Measurements from ENCODE around the gene ATP8B4. TPM values are rescaled to one million over a fixed set of nuclear protein-coding genes. Genes with fewer than 3 reads are reported as not detected.

Gene ATP8B4
- total and polyA plus RNA-seq, 5 experiments from 2014 or later = 0.18 to 0.99 TPM; not detected in 3

- ATAC-seq = no peak
- Mint-ChIP-seq H3K27ac (no peak overlapping the region), H3K9me3 (no peaks in the 10 kb centered on the region)
Observed at GRCh38 chr15:49877117-49877872, 241.7 kb downstream of the ATP8B4 start.

GRCh38 chr15:49876401-49877038 lies 242.5 kb downstream of the ATP8B4 start:
- ATAC-seq (no peak), DNase-seq (no peak)
- Mint-ChIP-seq H3K9me3 (no peaks in the 10 kb centered on the region), H3K36me3 (no peaks in the 10 kb centered on the region), H3K27me3 (peaks cover 0 to 7% (median 0%) of the 10 kb centered on the region in 5 donors), H3K4me3 (no peak overlapping the region), H3K4me1 (peaks cover 0 to 2% (median 0%) of the 10 kb centered on the region in 4 donors), H3K27ac (no peak overlapping the region)
- POLR2A ChIA-PET = no interaction called here

More at GRCh38 chr15:49877117-49877872, 241.7 kb downstream of the ATP8B4 start:
- no peak for DNase-seq
- Mint-ChIP-seq H3K27me3 (peaks cover 0 to 7% (median 0%) of the 10 kb centered on the region in 5 donors), H3K4me1 (peaks cover 0 to 2% (median 0%) of the 10 kb centered on the region in 4 donors), H3K4me3 (no peak overlapping the region), H3K36me3 (no peaks in the 10 kb centered on the region)
- POLR2A ChIA-PET = no interaction called here

- POLR2A ChIA-PET = no interaction called here
- peaks cover 0 to 2% (median 0%) of the 10 kb centered on the region in 4 donors for H3K4me1 Mint-ChIP-seq
- H3K4me3 Mint-ChIP-seq = no peak overlapping the region
- H3K27me3 Mint-ChIP-seq = peaks cover 0 to 7% (median 0%) of the 10 kb centered on the region in 5 donors
- ATAC-seq (no peak), DNase-seq (no peak)
- no peaks in the 10 kb centered on the region for H3K36me3 Mint-ChIP-seq
- no peaks in the 10 kb centered on the region for H3K9me3 Mint-ChIP-seq
- no peak overlapping the region for H3K27ac Mint-ChIP-seq
Observed at GRCh38 chr15:49875392-49875791, 243.6 kb downstream of the ATP8B4 start.

- H3K27me3 Mint-ChIP-seq = peaks cover 0 to 21% (median 0%) of the 10 kb centered on the region in 5 donors
- DNase-seq = no peak
- H3K27ac Mint-ChIP-seq = no peak overlapping the region
- H3K4me3 Mint-ChIP-seq = no peak overlapping the region
- no peaks in the 10 kb centered on the region for H3K36me3 Mint-ChIP-seq
- peaks cover 0 to 2% (median 0%) of the 10 kb centered on the region in 4 donors for H3K4me1 Mint-ChIP-seq
- POLR2A ChIA-PET = no interaction called here
- peaks cover 0 to 2% (median 0%) of the 10 kb centered on the region in 9 donors for H3K9me3 Mint-ChIP-seq
- ATAC-seq = no peak
Observed at GRCh38 chr15:49870472-49870871, 248.6 kb downstream of the ATP8B4 start.

GRCh38 chr15:49868348-49868747 lies 250.7 kb downstream of the ATP8B4 start:
- H3K36me3 Mint-ChIP-seq = no peaks in the 10 kb centered on the region
- H3K27ac Mint-ChIP-seq = no peak overlapping the region
- DNase-seq = no peak
- POLR2A ChIA-PET = no interaction called here
- no peak overlapping the region for H3K4me3 Mint-ChIP-seq
- peaks cover 0 to 14% (median 2%) of the 10 kb centered on the region in 5 donors for H3K27me3 Mint-ChIP-seq
- H3K4me1 Mint-ChIP-seq = no peaks in the 10 kb centered on the region
- peaks cover 0 to 2% (median 0%) of the 10 kb centered on the region in 9 donors for H3K9me3 Mint-ChIP-seq
- no peak for ATAC-seq

- Mint-ChIP-seq H3K9me3 (peaks cover 0 to 2% (median 0%) of the 10 kb centered on the region in 9 donors), H3K36me3 (no peaks in the 10 kb centered on the region), H3K4me1 (no peaks in the 10 kb centered on the region), H3K27me3 (peaks cover 0 to 14% (median 3%) of the 10 kb centered on the region in 5 donors), H3K4me3 (no peak overlapping the region), H3K27ac (no peak overlapping the region)
- no peak for DNase-seq
- no peak for ATAC-seq
- POLR2A ChIA-PET = no interaction called here
Observed at GRCh38 chr15:49865925-49866757, 252.9 kb downstream of the ATP8B4 start.

GRCh38 chr15:49864251-49864650 lies 254.8 kb downstream of the ATP8B4 start:
- POLR2A ChIA-PET = no interaction called here
- Mint-ChIP-seq H3K27ac (no peak overlapping the region), H3K36me3 (no peaks in the 10 kb centered on the region), H3K27me3 (peaks cover 0 to 14% (median 3%) of the 10 kb centered on the region in 5 donors), H3K9me3 (peaks cover 0 to 2% (median 0%) of the 10 kb centered on the region in 9 donors), H3K4me3 (no peak overlapping the region), H3K4me1 (no peaks in the 10 kb centered on the region)
- DNase-seq (no peak), ATAC-seq (no peak)

- no peak for ATAC-seq
- POLR2A ChIA-PET = no interaction called here
- no peak overlapping the region for H3K27ac Mint-ChIP-seq
Observed at GRCh38 chr15:49863431-49864224, 255.4 kb downstream of the ATP8B4 start.

GRCh38 chr15:49860101-49860500 lies 258.9 kb downstream of the ATP8B4 start:
- H3K9me3 Mint-ChIP-seq = no peaks in the 10 kb centered on the region
- H3K4me3 Mint-ChIP-seq = no peak overlapping the region
- H3K27ac Mint-ChIP-seq = no peak overlapping the region
- DNase-seq (no peak), ATAC-seq (no peak)
- peaks cover 0 to 5% (median 0%) of the 10 kb centered on the region in 5 donors for H3K27me3 Mint-ChIP-seq
- POLR2A ChIA-PET = no interaction called here
- no peaks in the 10 kb centered on the region for H3K36me3 Mint-ChIP-seq
- H3K4me1 Mint-ChIP-seq = no peaks in the 10 kb centered on the region

More at GRCh38 chr15:49863431-49864224, 255.4 kb downstream of the ATP8B4 start:
- Mint-ChIP-seq H3K4me3 (no peak overlapping the region), H3K36me3 (no peaks in the 10 kb centered on the region), H3K4me1 (no peaks in the 10 kb centered on the region), H3K27me3 (peaks cover 0 to 14% (median 3%) of the 10 kb centered on the region in 5 donors), H3K9me3 (peaks cover 0 to 2% (median 0%) of the 10 kb centered on the region in 9 donors)
- no peak for DNase-seq

- ATAC-seq (no peak), DNase-seq (no peak)
- peaks cover 0 to 2% (median 0%) of the 10 kb centered on the region in 9 donors for H3K9me3 Mint-ChIP-seq
- H3K4me1 Mint-ChIP-seq = no peaks in the 10 kb centered on the region
- H3K4me3 Mint-ChIP-seq = no peak overlapping the region
- POLR2A ChIA-PET = no interaction called here
- H3K36me3 Mint-ChIP-seq = no peaks in the 10 kb centered on the region
- peaks cover 0 to 3% (median 0%) of the 10 kb centered on the region in 5 donors for H3K27me3 Mint-ChIP-seq
- no peak overlapping the region for H3K27ac Mint-ChIP-seq
Observed at GRCh38 chr15:49857496-49858475, 261.2 kb downstream of the ATP8B4 start.

GRCh38 chr15:49855917-49856637 lies 263.0 kb downstream of the ATP8B4 start:
- Mint-ChIP-seq H3K27me3 (peaks cover 0 to 4% (median 0%) of the 10 kb centered on the region in 5 donors), H3K4me1 (no peaks in the 10 kb centered on the region), H3K9me3 (peaks cover 0 to 5% (median 0%) of the 10 kb centered on the region in 9 donors), H3K4me3 (no peak overlapping the region), H3K36me3 (no peaks in the 10 kb centered on the region), H3K27ac (no peak overlapping the region)
- POLR2A ChIA-PET = no interaction called here
- no peak for DNase-seq
- no peak for ATAC-seq
